22Rv1 (cell line): ENCODE results near the gene HEYL.

Source experiments
- ZFX ChIP-seq: fragments of 450-650 bp; IDR thresholded peaks from 2 replicates; pipeline ENCODE4 v1.6.1; 2017; ENCODE audit warnings: antibody characterized with exemption, borderline replicate concordance
- TF ChIP-seq, protein P1 (sequence below): fragments of 450-650 bp; IDR thresholded peaks from 2 replicates; pipeline ENCODE4 v1.5.1; 2017; ENCODE audit warnings: mild to moderate bottlenecking

DNA sequence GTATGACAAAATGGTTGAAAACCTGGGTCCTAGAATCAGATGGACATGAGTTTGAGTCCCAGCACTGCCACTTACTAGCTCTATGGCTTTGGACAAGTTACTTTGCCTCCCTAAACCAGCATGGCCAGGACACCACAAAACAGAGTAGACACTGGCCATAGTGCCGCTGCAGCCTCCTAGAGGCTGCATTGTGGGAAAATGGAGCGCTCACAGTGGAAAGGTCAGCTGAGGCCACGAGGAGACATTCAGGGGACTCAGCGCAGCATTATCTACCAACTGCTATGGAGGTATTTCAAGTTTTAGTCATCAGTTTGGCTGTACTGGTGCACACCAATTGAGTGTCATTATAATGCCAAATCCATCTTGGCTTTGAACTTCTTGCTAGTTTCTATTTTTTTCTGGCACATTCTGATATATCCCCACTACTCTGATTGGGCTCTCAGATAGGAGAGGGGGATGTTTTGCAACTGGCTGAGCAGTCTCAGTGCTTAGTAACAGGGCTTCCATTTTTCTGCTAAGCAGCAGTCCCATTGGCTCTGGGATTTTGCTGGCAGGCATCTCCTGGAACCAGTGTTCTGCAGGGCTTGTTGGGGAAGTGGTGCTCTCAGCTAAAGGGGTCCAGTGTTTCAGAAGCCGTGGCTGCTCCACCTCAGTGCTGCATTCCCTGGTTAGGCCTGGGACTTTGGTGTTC is 16.3 kb upstream of the HEYL start:
- TF ChIP-seq, protein P1, sequence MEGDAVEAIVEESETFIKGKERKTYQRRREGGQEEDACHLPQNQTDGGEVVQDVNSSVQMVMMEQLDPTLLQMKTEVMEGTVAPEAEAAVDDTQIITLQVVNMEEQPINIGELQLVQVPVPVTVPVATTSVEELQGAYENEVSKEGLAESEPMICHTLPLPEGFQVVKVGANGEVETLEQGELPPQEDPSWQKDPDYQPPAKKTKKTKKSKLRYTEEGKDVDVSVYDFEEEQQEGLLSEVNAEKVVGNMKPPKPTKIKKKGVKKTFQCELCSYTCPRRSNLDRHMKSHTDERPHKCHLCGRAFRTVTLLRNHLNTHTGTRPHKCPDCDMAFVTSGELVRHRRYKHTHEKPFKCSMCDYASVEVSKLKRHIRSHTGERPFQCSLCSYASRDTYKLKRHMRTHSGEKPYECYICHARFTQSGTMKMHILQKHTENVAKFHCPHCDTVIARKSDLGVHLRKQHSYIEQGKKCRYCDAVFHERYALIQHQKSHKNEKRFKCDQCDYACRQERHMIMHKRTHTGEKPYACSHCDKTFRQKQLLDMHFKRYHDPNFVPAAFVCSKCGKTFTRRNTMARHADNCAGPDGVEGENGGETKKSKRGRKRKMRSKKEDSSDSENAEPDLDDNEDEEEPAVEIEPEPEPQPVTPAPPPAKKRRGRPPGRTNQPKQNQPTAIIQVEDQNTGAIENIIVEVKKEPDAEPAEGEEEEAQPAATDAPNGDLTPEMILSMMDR, result no peak
- TF ChIP-seq ZFX, result no peak
